GM19455 (cell line): ENCODE measurements around the gene TRIM48.
"Not testable (repeated sequence)": the region's sequence is repeated elsewhere in the genome, so short reads cannot be mapped to it uniquely, and the experiment has no call there.

ENCODE experiments used
- ATAC-seq: cut with Tn5 transposase; IDR thresholded peaks from one replicate; pipeline ENCODE4 v1.9.1; 2021; ENCODE audit not compliant: unreplicated experiment

TRIM48 gene, protein sequence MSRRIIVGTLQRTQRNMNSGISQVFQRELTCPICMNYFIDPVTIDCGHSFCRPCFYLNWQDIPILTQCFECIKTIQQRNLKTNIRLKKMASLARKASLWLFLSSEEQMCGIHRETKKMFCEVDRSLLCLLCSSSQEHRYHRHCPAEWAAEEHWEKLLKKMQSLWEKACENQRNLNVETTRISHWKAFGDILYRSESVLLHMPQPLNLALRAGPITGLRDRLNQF

DNA sequence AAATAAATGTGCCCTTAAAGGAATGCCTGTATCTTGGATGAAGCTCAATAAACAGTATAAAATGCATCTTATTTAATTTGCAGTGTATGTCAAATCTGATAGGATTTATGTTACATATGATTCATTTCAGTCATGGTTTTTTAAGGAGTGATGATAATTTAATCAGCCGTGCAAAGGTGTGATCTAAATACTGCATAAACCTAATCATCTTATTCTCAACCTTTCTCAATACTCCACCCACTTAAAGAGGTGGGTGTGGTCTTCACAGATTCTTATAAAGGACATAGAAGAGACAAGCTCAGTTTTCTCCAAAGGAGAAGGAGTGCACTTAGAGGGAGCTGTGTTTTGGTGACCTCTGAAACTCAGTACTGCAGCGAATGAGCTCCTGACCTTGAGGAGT, at the start of gene TRIM48:
Gene TRIM48 (plus strand): TSS at position 301 of the 400 bp plus-strand sequence. CDS start 113 bp downstream, outside the sequence.
- not testable (repeated sequence) for ATAC-seq

DNA sequence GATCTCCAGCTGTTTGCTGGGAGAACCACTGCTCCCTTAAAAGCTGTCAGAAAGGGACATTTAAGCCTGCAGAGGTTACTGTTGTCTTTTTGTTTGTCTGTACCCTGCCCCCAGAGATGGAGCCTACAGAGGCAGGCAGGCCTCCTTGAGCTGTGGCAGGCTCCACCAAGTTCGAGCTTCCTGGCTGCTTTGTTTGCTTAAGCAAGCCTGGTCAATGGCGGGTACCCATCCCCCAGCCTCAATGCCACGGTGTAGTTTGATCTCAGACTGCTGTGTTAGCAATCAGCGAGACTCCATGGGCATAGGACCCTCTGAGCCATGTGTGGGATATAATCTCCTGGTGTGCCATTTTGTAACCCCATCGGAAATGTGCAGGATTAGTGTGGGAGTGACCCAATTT, 23.6 kb upstream of the TRIM48 start:
- ATAC-seq, result not testable (repeated sequence)

DNA sequence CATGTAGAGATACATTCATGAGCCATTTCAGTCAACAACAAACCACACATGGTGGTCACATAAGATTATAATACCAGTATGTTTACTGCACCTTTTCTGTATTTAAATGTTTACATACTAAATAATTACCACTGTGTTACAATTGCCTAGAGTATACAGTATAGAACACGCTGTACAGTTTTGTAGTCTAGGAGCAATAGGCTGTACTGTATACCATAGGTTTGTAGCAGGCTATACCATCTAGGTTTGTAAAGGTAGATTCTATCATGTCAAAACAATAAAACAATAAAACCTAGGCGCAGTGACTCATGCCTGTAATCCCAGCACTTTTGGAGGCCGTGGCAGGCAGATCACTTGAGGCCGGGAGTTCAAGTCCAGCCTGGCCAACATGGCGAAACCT, 1.1 kb downstream of the TRIM48 start:
- ATAC-seq, result no peak
